IPS-20b (cell line): ENCODE results near the gene ADM5.

Source experiments
- H3K27ac ChIP-seq: one replicate; pipeline ENCODE4 v1.5.1; 2013; ENCODE audit warnings: low read length
- H3K27me3 ChIP-seq: 2 replicates; pipeline ENCODE4 v1.6.1; 2013; ENCODE audit warnings: mild to moderate bottlenecking, low read length, inconsistent platforms; ENCODE audit not compliant: insufficient read depth
- H3K36me3 ChIP-seq: 2 replicates; pipeline ENCODE4 v1.6.1; 2013; ENCODE audit warnings: low read depth, mild to moderate bottlenecking, inconsistent platforms, low read length, moderate library complexity; ENCODE audit not compliant: insufficient read depth
- H3K4me1 ChIP-seq: 2 replicates; pipeline ENCODE4 v1.6.1; 2013; ENCODE audit warnings: mild to moderate bottlenecking, control low read depth, inconsistent platforms, low read length, moderate library complexity; ENCODE audit not compliant: insufficient read depth
- H3K4me3 ChIP-seq: 2 replicates; pipeline ENCODE4 v1.5.1; 2013; ENCODE audit warnings: mild to moderate bottlenecking, low read length, inconsistent platforms
- H3K9ac ChIP-seq: 2 replicates; pipeline ENCODE4 v1.6.1; 2013; ENCODE audit warnings: low read depth, mild to moderate bottlenecking, inconsistent platforms, low read length, moderate library complexity
- H3K9me3 ChIP-seq: 2 replicates; pipeline ENCODE4 v1.6.1; 2013; ENCODE audit warnings: mild to moderate bottlenecking, low read depth, low read length, inconsistent platforms; ENCODE audit not compliant: insufficient read depth

Gene ADM5

DNA sequence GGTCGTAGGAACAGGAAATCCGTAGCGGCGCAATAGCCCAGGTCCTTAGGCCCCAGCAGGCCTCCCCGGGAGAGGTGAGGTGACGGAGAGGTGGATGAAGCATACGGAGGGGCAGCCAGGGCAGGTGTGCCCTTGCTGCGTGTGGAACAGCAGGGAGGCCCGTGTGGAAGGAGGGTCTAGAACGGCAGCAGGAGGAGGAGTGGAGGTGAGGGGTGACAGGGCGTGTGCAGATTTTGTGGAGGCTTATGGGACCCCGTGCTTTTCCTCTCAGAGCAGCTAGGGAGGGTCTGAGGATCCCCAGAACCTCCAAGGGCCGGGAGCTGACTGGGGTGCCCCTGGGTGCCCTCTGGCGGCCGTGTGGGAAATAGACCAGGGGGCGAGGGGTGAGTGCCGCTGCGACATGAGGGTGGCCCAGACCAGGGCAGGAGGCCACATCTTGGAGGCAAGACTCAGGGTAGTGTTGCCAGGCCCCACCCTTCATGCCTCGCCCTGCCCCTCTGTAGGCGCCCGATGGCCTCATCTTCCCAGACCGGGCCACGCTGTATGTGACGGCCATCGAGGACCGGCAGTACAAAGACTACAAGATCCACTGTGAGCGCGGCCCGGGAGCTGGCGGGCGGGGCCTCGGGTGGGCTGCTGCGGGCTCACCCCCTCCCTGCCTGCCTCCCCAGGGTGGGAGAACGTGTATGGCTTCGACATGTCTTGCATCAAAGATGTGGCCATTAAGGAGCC lies 5.0 kb upstream of the ADM5 start:
- no peaks in the 10 kb centered on the region for H3K27me3 ChIP-seq
- H3K4me1 ChIP-seq = peaks cover 5% of the 10 kb centered on the region; the same call in 1 of the 2 replicates
- H3K4me3 ChIP-seq = no peak overlapping the region
- H3K27ac ChIP-seq = no peak overlapping the region
- no peaks in the 10 kb centered on the region for H3K9me3 ChIP-seq
- H3K36me3 ChIP-seq = peaks cover 77% of the 10 kb centered on the region
- no peak overlapping the region for H3K9ac ChIP-seq

DNA sequence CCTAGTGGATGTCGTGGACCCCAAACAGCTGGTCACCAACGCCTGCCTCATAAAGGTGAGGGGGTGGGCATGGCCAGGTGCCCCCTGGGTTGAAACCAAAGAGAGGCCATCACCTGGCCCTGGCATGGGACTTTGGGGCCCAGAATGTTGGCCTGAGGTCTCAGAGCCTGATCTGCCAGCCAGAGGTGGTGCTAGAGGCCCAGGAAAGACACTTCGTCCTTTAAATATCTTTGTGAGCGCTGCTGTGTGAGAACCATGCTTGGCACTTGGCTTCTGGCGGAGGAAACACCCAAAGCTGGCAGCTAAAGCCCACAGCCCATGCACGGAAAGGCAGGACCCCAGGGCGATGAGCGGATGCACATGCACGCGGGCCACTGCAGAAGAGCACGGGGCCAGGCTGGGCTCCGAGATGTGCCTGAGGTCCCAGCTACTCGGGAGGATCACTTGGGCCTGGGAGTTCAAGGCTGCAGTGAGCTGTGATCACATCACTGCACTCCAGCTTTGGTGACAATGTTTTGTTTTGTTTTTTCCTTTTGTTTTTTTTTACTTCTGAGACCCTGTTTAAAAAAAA lies 4.3 kb upstream of the ADM5 start:
- H3K27ac ChIP-seq = no peak overlapping the region
- no peak overlapping the region for H3K9ac ChIP-seq
- no peaks in the 10 kb centered on the region for H3K27me3 ChIP-seq
- H3K36me3 ChIP-seq = peaks cover 77% of the 10 kb centered on the region
- H3K9me3 ChIP-seq = no peaks in the 10 kb centered on the region
- H3K4me3 ChIP-seq = no peak overlapping the region
- H3K4me1 ChIP-seq = peaks cover under 1% of the 10 kb centered on the region; the same call in 1 of the 2 replicates

DNA sequence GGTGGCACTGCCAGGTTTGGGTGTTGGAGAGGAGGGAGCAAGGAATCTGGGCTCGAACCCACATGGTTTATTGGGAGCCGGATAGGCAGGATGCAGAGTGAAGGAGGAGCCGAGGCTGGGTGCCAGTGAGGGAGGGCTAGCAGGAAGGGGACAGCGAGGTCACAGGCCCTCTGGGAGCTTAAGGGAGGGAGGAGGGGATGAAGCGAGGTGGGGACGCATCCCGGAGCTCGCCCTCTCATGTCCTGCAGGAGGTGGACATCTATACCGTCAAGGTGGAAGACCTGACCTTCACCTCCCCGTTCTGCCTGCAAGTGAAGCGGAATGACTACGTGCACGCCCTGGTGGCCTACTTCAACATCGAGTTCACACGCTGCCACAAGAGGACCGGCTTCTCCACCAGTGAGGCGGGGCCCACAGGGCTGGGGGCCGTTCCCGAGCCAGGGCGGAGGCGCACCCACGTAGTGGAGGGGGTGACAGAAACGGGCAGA lies 3.5 kb upstream of the ADM5 start:
- no peaks in the 10 kb centered on the region for H3K27me3 ChIP-seq
- no peak overlapping the region for H3K9ac ChIP-seq
- no peak overlapping the region for H3K4me3 ChIP-seq
- H3K9me3 ChIP-seq = no peaks in the 10 kb centered on the region
- peaks cover 72% of the 10 kb centered on the region for H3K36me3 ChIP-seq
- H3K27ac ChIP-seq = no peak overlapping the region
- no peaks in the 10 kb centered on the region for H3K4me1 ChIP-seq

DNA sequence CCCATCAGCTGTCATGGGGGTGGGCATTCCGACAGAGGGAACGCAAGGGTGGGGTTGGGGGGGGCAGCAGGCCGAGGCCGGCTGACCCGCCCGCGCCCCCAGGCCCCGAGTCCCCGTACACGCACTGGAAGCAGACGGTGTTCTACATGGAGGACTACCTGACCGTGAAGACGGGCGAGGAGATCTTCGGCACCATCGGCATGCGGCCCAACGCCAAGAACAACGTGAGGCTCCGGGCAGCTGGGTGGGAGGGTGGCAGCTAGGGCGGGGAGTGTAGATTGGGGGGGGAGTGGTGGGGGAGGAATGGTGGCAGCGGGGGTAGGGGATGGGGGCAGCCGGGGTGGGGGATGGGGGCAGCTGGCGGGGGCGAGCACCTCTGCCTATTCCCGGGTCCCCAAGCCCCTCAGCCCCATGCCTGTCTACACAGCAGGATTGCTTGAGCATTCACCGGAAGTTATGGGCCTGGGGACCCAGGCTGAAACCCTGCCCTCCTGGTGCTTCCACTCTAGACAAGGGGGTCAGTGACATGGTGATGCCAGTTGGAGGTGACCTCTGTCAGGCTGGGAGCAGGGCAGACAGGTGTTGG lies 2.8 kb upstream of the ADM5 start:
- no peak overlapping the region for H3K9ac ChIP-seq
- no peak overlapping the region for H3K4me3 ChIP-seq
- no peaks in the 10 kb centered on the region for H3K9me3 ChIP-seq
- H3K27ac ChIP-seq = no peak overlapping the region
- H3K27me3 ChIP-seq = no peaks in the 10 kb centered on the region
- no peaks in the 10 kb centered on the region for H3K4me1 ChIP-seq
- H3K36me3 ChIP-seq = peaks cover 66% of the 10 kb centered on the region

DNA sequence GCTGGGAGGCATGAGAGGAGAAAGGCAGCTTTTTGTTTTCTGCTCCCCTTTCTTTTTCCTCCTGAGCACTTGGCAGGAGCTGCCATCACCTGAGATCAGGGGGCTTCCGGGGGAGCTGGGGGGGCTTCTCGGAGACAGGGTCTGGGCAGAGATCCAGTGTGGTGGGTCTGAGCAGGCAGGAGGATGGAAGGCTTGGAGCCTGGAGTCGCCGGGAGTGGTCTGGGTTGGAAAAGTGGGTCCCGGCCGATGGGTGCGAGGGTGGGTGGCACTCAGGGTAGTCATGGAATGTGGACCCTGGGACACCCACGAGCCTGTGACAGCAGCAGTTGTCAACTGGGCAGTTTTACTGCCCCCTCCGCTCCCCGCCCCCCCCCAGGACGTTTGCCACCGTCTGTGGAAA lies 2.2 kb upstream of the ADM5 start:
- H3K36me3 ChIP-seq = peaks cover 60% of the 10 kb centered on the region
- H3K27me3 ChIP-seq = no peaks in the 10 kb centered on the region
- H3K9me3 ChIP-seq = no peaks in the 10 kb centered on the region
- peaks cover 2% of the 10 kb centered on the region; the same call in 1 of the 2 replicates for H3K4me1 ChIP-seq
- H3K27ac ChIP-seq = no peak overlapping the region
- H3K4me3 ChIP-seq = no peak overlapping the region
- no peak overlapping the region for H3K9ac ChIP-seq

DNA sequence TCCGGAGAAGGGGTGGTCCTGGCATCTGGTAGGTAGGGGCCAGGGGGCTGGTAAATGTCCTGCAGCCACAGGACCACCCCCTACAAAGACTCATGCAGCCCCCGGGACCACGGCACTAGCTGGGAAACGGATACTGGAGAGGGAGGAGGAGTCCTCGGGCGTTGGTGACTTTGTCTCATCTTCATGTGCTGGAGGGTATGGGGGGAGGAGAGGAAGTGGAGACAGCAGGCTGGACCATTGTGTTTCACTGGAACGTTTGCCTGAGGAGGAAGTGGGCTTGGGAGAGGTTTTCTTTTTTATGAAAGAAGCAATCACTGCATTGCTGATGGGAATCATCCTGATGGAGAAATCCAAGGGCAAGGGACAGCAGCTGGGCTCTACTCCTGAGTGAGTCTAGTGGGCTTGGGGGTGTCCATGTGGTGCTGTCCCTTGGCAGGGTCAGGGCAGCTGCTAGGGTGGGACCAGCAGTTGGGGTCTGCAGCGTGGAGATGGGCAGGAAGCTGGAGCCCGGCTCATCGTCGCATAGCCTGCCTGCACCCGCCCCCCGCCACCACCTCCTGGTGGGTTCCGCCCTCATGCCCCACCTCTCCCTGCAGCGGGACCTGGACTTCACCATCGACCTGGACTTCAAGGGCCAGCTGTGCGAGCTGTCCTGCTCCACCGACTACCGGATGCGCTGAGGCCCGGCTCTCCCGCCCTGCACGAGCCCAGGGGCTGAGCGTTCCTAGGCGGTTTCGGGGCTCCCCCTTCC lies 1.7 kb upstream of the ADM5 start:
- Histone ChIP-seq H3K4me1 (peaks cover 4% of the 10 kb centered on the region; the same call in 1 of the 2 replicates), H3K27me3 (no peaks in the 10 kb centered on the region), H3K27ac (no peak overlapping the region), H3K4me3 (no peak overlapping the region), H3K9ac (no peak overlapping the region), H3K9me3 (no peaks in the 10 kb centered on the region), H3K36me3 (peaks cover 54% of the 10 kb centered on the region)

DNA sequence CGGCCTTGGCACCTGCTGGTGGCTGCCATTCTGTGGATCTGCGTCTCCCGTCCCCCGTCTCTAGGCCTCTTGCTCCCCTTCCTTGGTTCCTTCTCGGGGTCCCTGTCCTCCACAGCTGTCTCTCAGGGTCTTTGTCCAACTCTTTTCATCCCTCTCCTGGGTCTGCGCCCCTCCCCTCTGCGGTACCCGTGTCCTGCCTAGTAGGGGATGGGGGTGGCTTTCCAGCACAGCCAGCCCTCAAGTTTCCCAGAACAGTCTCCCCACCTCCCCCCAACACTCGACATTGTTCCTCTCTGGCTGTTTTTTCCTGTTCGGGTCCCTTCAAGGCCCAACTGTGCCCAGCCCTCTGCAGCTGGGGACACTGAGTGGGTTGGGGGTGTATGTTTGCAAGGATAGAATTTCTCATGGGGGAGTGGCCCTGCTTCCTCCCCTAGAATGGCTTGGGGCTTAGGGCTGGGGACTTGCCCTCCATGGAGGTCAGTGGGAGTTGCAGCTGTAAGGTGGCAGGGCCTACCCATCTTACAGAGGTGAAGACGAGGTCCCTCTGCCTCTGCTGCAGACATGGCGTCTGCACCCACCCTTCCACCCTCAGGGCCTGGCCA lies 762 bp upstream of the ADM5 start:
- Histone ChIP-seq H3K27me3 (no peaks in the 10 kb centered on the region), H3K27ac (no peak overlapping the region), H3K36me3 (peaks cover 52% of the 10 kb centered on the region), H3K4me3 (no peak overlapping the region), H3K9ac (no peak overlapping the region), H3K9me3 (no peaks in the 10 kb centered on the region), H3K4me1 (peaks cover 4% of the 10 kb centered on the region; the same call in 1 of the 2 replicates)

DNA sequence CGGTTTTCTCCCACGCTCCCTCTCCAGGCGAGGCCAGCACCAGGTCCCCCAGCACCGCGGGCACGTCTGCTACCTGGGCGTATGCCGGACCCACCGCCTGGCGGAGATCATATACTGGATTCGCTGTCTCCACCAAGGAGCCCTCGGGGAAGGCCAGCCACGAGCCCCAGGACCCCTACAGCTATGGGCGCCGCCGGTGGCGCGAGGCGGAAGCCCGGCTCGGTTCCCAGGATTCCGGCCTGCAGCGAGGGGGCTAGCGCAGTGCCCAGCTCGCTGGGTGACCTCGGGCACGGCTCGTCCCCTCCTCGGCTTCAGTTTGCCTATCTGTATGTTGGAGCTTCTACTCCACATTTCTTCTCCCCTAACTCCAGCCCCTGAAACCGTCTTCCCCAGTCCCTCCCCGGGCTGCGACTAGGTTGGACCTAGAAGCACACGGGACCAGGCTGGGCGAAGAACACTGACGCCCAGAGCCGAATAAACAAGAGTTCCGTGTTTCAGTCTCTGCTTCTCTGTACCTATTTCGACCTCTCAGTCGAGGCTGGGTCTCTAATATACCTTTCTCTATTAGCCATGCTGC lies 773 bp downstream of the ADM5 start:
- Histone ChIP-seq H3K4me1 (peaks cover 4% of the 10 kb centered on the region; the same call in 1 of the 2 replicates), H3K27me3 (no peaks in the 10 kb centered on the region), H3K36me3 (peaks cover 37% of the 10 kb centered on the region), H3K4me3 (peak overlapping the region; percentile 85), H3K9ac (peak overlapping the region; percentile 90), H3K27ac (peak overlapping the region; percentile 88), H3K9me3 (no peaks in the 10 kb centered on the region)

DNA sequence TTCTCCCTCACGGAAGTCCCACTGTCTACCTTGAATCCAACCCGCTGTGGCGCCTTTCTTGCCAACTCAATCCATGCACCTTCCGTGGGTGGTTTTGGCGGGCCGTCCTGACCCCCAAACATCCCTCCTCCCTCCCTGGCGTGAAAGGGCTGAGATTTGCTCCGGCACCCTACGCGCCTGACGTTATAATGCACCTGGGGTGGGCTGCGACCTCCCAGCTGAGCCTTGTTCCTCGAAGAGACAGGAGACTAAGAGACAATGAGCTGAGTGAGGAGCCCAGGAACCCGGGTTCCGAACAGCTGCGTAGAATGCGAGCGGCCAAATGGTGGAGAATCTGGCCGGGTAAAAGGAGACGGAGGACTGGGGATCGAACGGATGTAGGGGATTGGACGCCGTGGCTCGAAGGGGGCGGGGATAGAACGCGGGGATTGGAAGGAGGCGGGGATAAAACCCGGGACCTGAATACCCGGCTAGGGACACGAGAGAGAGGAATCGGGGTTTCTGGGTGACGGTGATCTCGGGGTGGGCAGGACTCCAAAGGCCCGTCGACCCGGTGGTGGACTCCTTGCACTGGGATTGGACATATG lies 1.4 kb downstream of the ADM5 start, which contains the start of gene CPT1C:
Gene CPT1C (plus strand): TSS at position 461 of the 587 bp plus-strand sequence. CDS start 1,137 bp downstream, outside the sequence.
- Histone ChIP-seq H3K27ac (peak within 1 kb of the TSS; percentile 88), H3K4me3 (peak within 1 kb of the TSS; percentile 85), H3K27me3 (no peaks in the 10 kb centered on the region), H3K4me1 (peaks cover 4% of the 10 kb centered on the region; the same call in 1 of the 2 replicates), H3K9ac (peak within 1 kb of the TSS; percentile 90), H3K9me3 (no peaks in the 10 kb centered on the region), H3K36me3 (peaks cover 31% of the 10 kb centered on the region)

DNA sequence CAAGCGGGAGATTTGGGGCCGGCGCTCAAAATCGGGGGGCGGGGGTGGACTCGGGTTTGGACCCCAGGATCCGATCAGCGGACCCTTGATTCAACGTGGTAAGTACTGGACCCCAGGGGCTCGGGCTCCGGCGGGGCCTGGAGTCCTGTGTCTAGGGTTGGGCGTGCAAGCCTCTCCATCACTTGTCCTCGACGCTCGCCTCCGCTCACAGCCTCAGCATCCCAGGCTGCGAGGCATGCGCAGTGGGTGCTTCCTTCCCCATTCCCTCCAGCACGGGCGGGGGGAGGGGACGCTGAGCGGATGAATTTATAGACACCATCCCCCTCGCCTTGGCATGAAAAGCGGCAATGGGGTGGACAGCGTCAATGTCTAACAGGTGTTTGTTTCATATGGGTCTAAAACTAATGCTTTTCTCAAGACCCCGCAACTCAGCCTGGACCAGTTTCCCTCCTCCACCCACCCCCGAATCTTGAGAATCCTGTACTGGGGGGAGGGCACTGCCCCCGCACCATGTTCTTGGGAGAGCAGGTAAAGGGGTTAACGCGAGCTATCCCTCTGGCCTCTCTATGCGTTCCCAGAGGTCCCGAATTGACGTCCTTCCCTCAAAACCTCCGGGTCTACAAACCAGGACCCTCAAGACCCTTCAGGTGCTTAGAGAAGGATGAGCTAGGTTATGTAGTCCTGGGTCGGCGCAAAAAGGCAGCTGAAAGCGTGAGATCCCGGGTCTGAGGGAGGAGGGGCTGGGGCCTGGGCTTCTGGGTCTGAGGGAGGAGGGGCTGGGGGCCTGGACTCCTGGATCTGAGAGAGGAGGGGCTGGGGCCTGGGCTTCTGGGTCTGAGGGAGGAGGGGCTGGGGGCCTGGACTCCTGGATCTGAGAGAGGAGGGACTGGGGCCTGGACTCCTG lies 2.1 kb downstream of the ADM5 start:
- Histone ChIP-seq H3K4me3 (peak overlapping the region; percentile 85), H3K4me1 (peaks cover 4% of the 10 kb centered on the region; the same call in 1 of the 2 replicates), H3K9me3 (no peaks in the 10 kb centered on the region), H3K27ac (peak overlapping the region; percentile 27), H3K36me3 (peaks cover 23% of the 10 kb centered on the region; the same call in 1 of the 2 replicates), H3K9ac (peak overlapping the region; percentile 90; the same call in 1 of the 2 replicates), H3K27me3 (no peaks in the 10 kb centered on the region)
